Measurements from ENCODE around the gene SCRN1.

SCRN1 gene

DNA sequence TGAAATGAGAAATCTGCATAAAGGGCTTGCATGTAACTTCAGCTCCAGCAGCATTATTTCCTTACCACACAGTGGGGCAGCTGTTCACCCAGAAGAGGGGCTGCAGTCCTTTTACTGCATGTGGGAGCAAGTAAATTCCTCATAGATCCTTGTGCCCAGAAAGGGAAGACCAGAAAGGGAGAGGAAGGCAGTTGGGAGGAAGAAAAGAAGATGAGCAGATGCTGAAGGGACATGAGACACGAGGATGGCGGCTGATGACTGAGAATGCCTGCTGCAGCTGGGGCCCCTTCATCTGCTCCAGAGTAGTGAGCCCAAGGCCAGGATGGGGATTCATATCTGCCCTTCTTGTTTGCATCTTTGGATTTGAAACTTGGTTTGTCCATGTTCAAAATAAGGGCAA lies 102.8 kb downstream of the SCRN1 start:
- DNase-seq = no peak

DNA sequence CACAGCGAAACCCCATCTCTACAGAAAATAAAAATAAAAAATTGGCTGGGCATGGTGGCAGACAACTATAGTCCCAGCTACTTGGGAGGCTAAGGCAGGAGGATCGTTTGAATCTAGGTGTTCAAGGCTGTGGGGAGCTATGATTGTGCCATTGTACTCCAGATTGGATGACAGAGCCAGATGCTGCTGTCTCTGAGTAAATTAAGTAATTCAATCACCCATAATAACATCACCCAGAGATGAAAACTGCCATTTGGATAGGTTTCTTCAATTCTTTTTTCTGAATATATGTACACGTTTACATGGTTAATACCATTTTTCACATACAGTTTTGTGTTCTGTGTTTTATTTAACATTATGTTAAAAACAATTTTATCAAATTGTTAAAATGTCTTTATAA lies 104.0 kb downstream of the SCRN1 start:
- DNase-seq = no peak

DNA sequence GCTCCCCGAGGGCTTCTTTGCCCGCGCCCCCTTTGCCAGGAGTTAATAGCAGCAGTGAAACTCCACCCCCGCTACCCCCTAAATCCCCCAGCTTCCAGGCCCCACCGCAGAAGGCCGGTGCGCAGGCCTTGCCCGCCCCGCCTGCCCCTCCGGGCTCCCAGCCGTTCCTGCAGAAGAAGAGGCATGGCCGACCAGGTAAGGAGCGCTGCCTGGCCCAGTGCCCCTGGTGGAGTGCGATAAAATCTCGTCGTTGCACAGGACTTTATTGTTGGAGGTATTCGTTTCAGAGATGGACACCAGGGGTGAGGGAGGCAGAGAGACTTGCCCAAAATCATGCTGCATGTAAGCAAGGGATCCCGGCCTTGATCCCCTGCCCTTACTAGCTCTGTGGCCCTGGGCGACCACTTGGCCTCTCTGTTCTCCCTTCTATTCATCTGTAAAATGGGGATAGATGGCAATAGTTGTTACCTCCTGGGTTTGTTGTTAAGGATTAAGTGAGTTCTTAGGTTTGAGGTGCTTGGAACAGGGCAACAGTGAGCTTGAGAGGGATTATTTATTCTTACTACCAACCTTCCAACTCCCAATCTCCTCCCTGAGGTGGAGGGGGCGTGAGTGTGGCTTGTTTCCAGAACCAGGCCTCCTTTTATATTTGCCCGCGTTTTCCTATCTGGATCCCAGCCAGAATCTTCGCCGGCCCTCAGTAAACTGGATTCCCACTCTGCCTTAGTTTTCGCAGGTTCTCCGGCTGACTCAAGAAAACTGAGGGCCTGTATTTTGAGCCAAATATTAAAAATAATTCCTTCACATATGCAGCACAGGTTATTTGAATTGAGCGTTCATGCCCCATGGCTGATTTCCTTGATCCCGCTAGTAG lies 105.0 kb downstream of the SCRN1 start:
- no peak for DNase-seq

DNA sequence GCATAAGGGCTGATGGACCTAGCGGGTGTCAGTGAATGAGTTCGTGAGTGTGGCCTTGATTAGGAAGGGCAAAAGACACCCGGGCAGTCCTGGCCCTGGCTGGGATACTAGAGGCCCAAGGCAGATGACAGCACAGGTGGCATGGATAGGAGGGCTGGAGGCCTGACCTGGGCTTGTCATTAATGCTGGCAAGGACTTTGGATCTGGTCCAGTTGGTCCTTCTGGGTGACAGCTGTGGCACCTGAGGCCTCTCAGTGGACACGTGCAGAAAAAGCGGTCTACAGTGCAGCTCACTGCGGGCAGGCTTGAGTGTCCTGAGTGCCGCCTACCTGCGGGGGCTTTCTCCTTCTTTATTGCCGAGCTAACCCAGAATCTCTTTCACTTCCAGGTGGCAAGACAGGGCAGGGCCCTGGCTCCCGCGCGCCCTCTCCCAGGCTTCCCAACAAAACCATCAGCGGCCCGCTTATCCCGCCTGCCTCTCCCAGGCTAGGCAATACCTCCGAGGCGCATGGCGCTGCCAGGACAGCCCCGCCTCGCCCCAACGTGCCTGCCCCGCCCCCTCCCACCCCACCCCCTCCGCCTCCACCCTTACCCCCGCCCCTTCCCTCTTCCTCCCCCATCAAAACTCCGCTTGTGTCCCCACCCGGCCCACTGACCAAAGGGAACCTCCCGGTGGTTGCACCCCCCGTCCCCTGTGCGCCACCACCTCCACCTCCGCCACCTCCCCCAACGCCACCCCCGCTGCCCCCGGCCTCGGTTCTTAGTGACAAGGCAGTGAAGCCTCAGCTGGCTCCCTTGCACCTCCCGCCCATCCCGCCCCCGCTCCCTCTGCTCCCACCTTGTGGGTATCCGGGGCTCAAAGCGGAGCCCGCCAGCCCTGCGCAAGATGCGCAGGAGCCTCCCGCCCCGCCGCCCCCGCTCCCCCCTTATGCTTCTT lies 105.9 kb downstream of the SCRN1 start:
- no peak for DNase-seq

DNA sequence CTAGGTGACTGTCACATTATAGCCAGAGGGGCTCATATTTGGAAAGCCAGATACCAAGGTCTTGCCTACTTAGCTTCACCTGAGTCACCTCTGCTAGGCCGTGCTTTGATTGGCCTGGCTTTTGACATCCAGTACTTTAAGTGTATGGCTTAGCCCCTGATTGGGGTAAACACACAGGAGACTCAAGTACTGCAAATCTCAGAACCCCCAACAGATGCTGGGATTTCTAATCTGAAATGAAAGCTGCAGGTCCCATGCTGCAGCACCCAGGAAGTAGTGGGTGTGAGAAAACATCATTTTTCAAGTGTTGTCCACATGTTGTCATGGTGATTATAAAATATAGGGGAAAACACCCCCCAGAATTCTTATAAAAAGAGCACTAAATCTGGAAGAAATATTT lies 107.1 kb downstream of the SCRN1 start:
- no peak for DNase-seq

- no peak for DNase-seq
Observed at GRCh38 chr7:29881724-29882123, 107.9 kb downstream of the SCRN1 start.

DNA sequence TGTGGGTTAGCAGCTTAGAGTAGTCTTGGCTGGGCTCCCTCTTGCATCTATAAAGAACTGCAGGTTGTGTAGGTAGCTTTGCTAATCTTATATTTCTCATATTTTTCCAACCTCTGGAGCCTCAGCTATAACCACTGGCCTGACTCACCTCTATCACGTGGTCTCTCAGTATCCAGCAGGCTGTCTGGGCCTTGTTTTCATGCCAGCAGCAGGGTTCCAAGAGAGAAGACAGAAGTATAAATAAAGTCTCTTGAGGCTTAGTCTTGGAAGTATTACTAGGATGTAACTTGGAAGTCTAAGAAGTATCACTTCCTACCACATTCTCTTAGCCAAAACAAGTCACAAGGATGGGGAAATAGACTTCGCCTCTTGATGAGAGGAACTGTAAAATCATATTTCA lies 110.0 kb downstream of the SCRN1 start:
- DNase-seq = no peak

GRCh38 chr7:29878081-29878688 lies 111.4 kb downstream of the SCRN1 start:
- DNase-seq = peak; percentile 57

DNA sequence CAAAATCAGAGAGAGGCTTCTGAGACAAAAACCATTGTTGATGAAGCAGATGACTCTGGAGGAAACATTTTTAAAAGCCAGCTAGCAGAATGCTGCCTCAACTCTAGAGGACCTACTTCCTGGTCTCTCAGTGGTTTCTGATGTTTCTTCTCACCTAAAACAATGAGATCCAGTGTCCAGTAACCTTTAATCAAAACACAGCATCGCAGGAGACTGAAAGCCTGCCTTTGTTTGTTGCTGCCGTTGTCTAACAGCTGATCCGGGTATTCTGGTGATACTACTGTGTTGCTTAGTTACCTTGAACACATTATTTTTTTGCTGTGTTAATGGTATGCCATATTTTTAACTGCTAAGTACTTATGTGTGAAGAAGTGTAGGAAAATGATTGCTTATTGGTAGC lies 112.4 kb downstream of the SCRN1 start:
- DNase-seq = no peak

DNA sequence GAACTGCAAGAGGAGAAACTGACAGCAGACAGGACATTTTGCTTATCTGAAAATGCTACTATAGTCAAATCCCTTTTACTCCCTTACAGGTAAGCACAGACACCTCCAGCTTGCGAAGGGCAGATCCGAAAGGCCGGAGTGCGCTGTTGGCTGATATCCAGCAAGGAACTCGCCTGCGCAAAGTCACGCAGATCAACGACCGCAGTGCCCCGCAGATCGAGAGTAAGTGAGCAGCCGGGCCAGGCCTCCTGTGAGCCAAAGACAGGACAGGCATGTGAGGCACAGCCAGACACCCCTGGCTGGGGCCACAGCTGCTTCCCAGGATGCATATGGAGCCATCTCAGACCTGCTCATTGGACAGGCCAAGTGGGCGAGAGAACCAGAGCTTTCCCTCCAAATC lies 113.9 kb downstream of the SCRN1 start:
- DNase-seq = no peak

- DNase-seq = no peak
Observed at GRCh38 chr7:29873644-29874294, 115.8 kb downstream of the SCRN1 start.

DNA sequence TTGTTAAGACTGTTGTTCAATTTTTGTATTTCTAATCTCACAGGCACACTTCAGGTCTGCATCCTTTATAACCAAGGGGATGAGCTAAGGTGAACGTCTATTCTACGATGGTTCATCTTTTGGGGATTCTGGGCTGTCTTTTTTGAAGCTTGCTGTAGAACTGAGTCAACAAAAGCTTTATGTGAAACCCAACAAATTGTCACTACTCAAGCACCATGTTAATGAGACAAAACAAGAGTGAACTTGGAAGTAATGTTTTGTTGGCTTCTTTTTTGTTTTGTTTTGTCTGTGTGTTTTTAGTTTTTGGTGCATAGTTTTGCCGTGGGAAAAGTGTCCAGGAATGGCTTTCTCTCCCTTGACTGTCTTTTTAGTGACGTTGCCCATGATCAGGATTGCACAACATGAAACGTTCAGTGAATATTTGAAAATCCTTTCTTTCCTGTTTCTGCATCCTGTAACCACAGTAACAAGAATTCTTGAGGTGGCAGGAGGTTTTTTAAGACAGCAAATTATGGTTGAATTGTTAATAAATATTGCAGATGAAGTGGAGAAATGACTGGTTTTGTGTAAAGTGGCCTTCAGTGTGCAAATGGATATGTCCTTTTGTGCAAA lies 117.7 kb downstream of the SCRN1 start:
- no peak for DNase-seq

All from OCI-M1 (cell line).